WTC11 (cell line): Measurements from ENCODE around the gene RXRA. TPM values are rescaled to one million over a fixed set of nuclear protein-coding genes. Genes with fewer than 3 reads are reported as not detected.

Experiments
- ATAC-seq: fragments of 200-7000 bp; cut with Tn5 transposase; 2 replicates; pipeline ENCODE4 v1.10.0; 2021; ENCODE audit warnings: mild to moderate bottlenecking, moderate library complexity
- CTCF ChIA-PET: fragments of 300-600 bp; sonication (Branson Sonifier 250); formaldehyde crosslinking; loops from one replicate; lab custom pipeline; 2021; ENCODE audit warnings: antibody characterized with exemption; lab: Charles Lee
- POLR2A ChIA-PET: fragments of 350-600 bp; sonication (Branson Sonifier 250); formaldehyde crosslinking; loops from one replicate; lab custom pipeline; 2021; ENCODE audit warnings: antibody characterized with exemption; lab: Charles Lee
- DNase-seq: peaks from one replicate; pipeline ENCODE4 v3.0.0; 2021; ENCODE audit warnings: low spot score
- H3K27ac Mint-ChIP-seq: 2 replicates; pipeline ENCODE4 v1.8.0; 2021; ENCODE audit warnings: mixed read lengths
- H3K27me3 Mint-ChIP-seq: 2 replicates; pipeline ENCODE4 v1.8.0; 2021; ENCODE audit warnings: low read depth, mild to moderate bottlenecking, moderate library complexity, mixed read lengths
- H3K36me3 Mint-ChIP-seq: 2 replicates; pipeline ENCODE4 v1.8.0; 2021; ENCODE audit warnings: mixed read lengths
- H3K4me1 Mint-ChIP-seq: 2 replicates; pipeline ENCODE4 v1.8.0; 2022; ENCODE audit warnings: mixed read lengths
- H3K4me3 Mint-ChIP-seq: 2 replicates; pipeline ENCODE4 v1.8.0; 2021; ENCODE audit warnings: mild to moderate bottlenecking, moderate library complexity, mixed read lengths
- H3K9me3 Mint-ChIP-seq: 2 replicates; pipeline ENCODE4 v1.8.0; 2021; ENCODE audit warnings: mixed read lengths
- E2F4 ChIP-seq: sonication (generic); formaldehyde crosslinking; IDR thresholded peaks from 2 replicates; pipeline ENCODE4 v1.8.1; 2022; ENCODE audit warnings: low read depth, mild to moderate bottlenecking, moderate library complexity, missing genetic modification reagents, borderline replicate concordance
- FOXP4 ChIP-seq: sonication (generic); formaldehyde crosslinking; IDR thresholded peaks from 2 replicates; pipeline ENCODE4 v1.8.0; 2022; ENCODE audit warnings: mild to moderate bottlenecking, missing genetic modification reagents
- GRHL2 ChIP-seq: fragments of 250-450 bp; sonication (Bioruptor Pico); IDR thresholded peaks from 2 replicates; pipeline ENCODE4 v1.8.0; 2022; ENCODE audit warnings: mild to moderate bottlenecking, moderate library complexity; ENCODE audit not compliant: insufficient replicate concordance, severe bottlenecking
- IRF2 ChIP-seq: sonication (generic); formaldehyde crosslinking; IDR thresholded peaks from 2 replicates; pipeline ENCODE4 v1.8.0; 2022; ENCODE audit warnings: low read depth, missing genetic modification reagents, borderline replicate concordance
- JUN ChIP-seq: sonication (generic); formaldehyde crosslinking; IDR thresholded peaks from 2 replicates; pipeline ENCODE4 v1.8.0; 2023; ENCODE audit warnings: mild to moderate bottlenecking, missing genetic modification reagents
- MYBL2 ChIP-seq: sonication (generic); formaldehyde crosslinking; IDR thresholded peaks from 2 replicates; pipeline ENCODE4 v1.8.1; 2023; ENCODE audit warnings: mild to moderate bottlenecking, moderate library complexity, missing genetic modification reagents
- PREB ChIP-seq: sonication (generic); formaldehyde crosslinking; IDR thresholded peaks from 2 replicates; pipeline ENCODE4 v1.8.1; 2022; ENCODE audit warnings: mild to moderate bottlenecking, missing genetic modification reagents, moderate library complexity, borderline replicate concordance
- RORB ChIP-seq: fragments of 250-450 bp; sonication (Bioruptor Pico); IDR thresholded peaks from 2 replicates; pipeline ENCODE4 v1.9.0; 2021; ENCODE audit warnings: mild to moderate bottlenecking
- STAT6 ChIP-seq: sonication (generic); formaldehyde crosslinking; conservative IDR thresholded peaks from 2 replicates; pipeline ENCODE4 v1.8.1; 2023; ENCODE audit warnings: mild to moderate bottlenecking, low read depth, missing genetic modification reagents, moderate library complexity
- ZBTB21 ChIP-seq: sonication (generic); formaldehyde crosslinking; IDR thresholded peaks from 2 replicates; pipeline ENCODE4 v1.8.1; 2023; ENCODE audit warnings: mild to moderate bottlenecking, missing genetic modification reagents, borderline replicate concordance
- ZNF232 ChIP-seq: sonication (generic); formaldehyde crosslinking; IDR thresholded peaks from 2 replicates; pipeline ENCODE4 v1.8.0; 2022; ENCODE audit warnings: mild to moderate bottlenecking, missing genetic modification reagents
- ZNF263 ChIP-seq: sonication (generic); formaldehyde crosslinking; IDR thresholded peaks from 2 replicates; pipeline ENCODE4 v1.8.1; 2022; ENCODE audit warnings: low read depth, mild to moderate bottlenecking, moderate library complexity, missing genetic modification reagents
- ZNF396 ChIP-seq: fragments of 250-450 bp; sonication (Bioruptor Pico); IDR thresholded peaks from 2 replicates; pipeline ENCODE4 v1.8.0; 2021; ENCODE audit warnings: mild to moderate bottlenecking, moderate library complexity, borderline replicate concordance
- total RNA-seq: library from RNA; stranded (reverse); gene quantifications from 3 replicates; pipeline ENCODE4 v1.2.3, GENCODE V29; 2021
- TF ChIP-seq, protein P1 (sequence below): fragments of 200-600 bp; IDR thresholded peaks from 2 replicates; pipeline ENCODE4 v1.8.0; 2022; ENCODE audit warnings: antibody characterized with exemption
- TF ChIP-seq, protein P2 (sequence below): sonication (generic); formaldehyde crosslinking; IDR thresholded peaks from 2 replicates; pipeline ENCODE4 v1.8.0; 2022; ENCODE audit warnings: mild to moderate bottlenecking, missing genetic modification reagents
- TF ChIP-seq, protein P3 (sequence below): sonication (generic); formaldehyde crosslinking; IDR thresholded peaks from 2 replicates; pipeline ENCODE4 v1.8.1; 2022; ENCODE audit warnings: low read depth, missing genetic modification reagents, borderline replicate concordance
- TF ChIP-seq, protein P4 (sequence below): sonication (generic); formaldehyde crosslinking; IDR thresholded peaks from 2 replicates; pipeline ENCODE4 v1.8.0; 2023; ENCODE audit warnings: mild to moderate bottlenecking, missing genetic modification reagents

RXRA gene
- total RNA-seq, 1 experiment from 2014 or later = 27.5 TPM

GRCh38 chr9:134449180-134449916 is 123.1 kb downstream of the RXRA start:
- peaks cover 22% of the 10 kb centered on the region for H3K9me3 Mint-ChIP-seq
- H3K27me3 Mint-ChIP-seq = peaks cover 3% of the 10 kb centered on the region; the same call in 1 of the 2 replicates
- no peak overlapping the region for H3K4me3 Mint-ChIP-seq
- DNase-seq (peak; percentile 91), ATAC-seq (peak; percentile 99)
- ChIA-PET POLR2A (interaction anchor here (0.8 kb wide), 1 partner anchor 10 kb away, joined by 3 read pairs; no protein-coding TSS in a partner anchor), CTCF (interaction anchor here (0.5 to 2.2 kb wide), 45 partner anchors 9 to 1127 kb away, joined by 3 to 30 read pairs (median 4); partner anchors contain the start of genes COL5A1 and RNU6ATAC)
- H3K4me1 Mint-ChIP-seq = no peaks in the 10 kb centered on the region
- H3K36me3 Mint-ChIP-seq = peaks cover 10% of the 10 kb centered on the region
- H3K27ac Mint-ChIP-seq = no peak overlapping the region
- TF ChIP-seq PREB (no peak), ZBTB21 (CRISPR knock-in tag) (no peak), GRHL2 (CRISPR knock-in tag) (no peak), JUN (CRISPR knock-in tag) (no peak), STAT6 (CRISPR knock-in tag) (no peak), ZNF232 (CRISPR knock-in tag) (no peak), RORB (no peak)
- TF ChIP-seq, protein P1, sequence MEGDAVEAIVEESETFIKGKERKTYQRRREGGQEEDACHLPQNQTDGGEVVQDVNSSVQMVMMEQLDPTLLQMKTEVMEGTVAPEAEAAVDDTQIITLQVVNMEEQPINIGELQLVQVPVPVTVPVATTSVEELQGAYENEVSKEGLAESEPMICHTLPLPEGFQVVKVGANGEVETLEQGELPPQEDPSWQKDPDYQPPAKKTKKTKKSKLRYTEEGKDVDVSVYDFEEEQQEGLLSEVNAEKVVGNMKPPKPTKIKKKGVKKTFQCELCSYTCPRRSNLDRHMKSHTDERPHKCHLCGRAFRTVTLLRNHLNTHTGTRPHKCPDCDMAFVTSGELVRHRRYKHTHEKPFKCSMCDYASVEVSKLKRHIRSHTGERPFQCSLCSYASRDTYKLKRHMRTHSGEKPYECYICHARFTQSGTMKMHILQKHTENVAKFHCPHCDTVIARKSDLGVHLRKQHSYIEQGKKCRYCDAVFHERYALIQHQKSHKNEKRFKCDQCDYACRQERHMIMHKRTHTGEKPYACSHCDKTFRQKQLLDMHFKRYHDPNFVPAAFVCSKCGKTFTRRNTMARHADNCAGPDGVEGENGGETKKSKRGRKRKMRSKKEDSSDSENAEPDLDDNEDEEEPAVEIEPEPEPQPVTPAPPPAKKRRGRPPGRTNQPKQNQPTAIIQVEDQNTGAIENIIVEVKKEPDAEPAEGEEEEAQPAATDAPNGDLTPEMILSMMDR = peak; percentile 58

- DNase-seq (no peak), ATAC-seq (no peak)
- ChIA-PET POLR2A (no interaction called here), CTCF (no interaction called here)
- Mint-ChIP-seq H3K4me1 (no peaks in the 10 kb centered on the region), H3K27me3 (peaks cover 3% of the 10 kb centered on the region; the same call in 1 of the 2 replicates), H3K27ac (no peak overlapping the region), H3K36me3 (peaks cover 10% of the 10 kb centered on the region), H3K9me3 (peaks cover 15% of the 10 kb centered on the region), H3K4me3 (no peak overlapping the region)
- TF ChIP-seq, protein P2, sequence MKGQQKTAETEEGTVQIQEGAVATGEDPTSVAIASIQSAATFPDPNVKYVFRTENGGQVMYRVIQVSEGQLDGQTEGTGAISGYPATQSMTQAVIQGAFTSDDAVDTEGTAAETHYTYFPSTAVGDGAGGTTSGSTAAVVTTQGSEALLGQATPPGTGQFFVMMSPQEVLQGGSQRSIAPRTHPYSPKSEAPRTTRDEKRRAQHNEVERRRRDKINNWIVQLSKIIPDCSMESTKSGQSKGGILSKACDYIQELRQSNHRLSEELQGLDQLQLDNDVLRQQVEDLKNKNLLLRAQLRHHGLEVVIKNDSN = no peak
- TF ChIP-seq, protein P3, sequence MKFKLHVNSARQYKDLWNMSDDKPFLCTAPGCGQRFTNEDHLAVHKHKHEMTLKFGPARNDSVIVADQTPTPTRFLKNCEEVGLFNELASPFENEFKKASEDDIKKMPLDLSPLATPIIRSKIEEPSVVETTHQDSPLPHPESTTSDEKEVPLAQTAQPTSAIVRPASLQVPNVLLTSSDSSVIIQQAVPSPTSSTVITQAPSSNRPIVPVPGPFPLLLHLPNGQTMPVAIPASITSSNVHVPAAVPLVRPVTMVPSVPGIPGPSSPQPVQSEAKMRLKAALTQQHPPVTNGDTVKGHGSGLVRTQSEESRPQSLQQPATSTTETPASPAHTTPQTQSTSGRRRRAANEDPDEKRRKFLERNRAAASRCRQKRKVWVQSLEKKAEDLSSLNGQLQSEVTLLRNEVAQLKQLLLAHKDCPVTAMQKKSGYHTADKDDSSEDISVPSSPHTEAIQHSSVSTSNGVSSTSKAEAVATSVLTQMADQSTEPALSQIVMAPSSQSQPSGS (CRISPR knock-in tag) = no peak
- no peak for TF ChIP-seq ZNF396 (CRISPR knock-in tag)
- no peak for TF ChIP-seq ZBTB21 (CRISPR knock-in tag)
- TF ChIP-seq FOXP4 (CRISPR knock-in tag) = no peak
- no peak for TF ChIP-seq ZNF263 (CRISPR knock-in tag)
- TF ChIP-seq MYBL2 = no peak
- TF ChIP-seq IRF2 (CRISPR knock-in tag) = no peak
- TF ChIP-seq E2F4 (CRISPR knock-in tag) = no peak
- TF ChIP-seq, protein P4, sequence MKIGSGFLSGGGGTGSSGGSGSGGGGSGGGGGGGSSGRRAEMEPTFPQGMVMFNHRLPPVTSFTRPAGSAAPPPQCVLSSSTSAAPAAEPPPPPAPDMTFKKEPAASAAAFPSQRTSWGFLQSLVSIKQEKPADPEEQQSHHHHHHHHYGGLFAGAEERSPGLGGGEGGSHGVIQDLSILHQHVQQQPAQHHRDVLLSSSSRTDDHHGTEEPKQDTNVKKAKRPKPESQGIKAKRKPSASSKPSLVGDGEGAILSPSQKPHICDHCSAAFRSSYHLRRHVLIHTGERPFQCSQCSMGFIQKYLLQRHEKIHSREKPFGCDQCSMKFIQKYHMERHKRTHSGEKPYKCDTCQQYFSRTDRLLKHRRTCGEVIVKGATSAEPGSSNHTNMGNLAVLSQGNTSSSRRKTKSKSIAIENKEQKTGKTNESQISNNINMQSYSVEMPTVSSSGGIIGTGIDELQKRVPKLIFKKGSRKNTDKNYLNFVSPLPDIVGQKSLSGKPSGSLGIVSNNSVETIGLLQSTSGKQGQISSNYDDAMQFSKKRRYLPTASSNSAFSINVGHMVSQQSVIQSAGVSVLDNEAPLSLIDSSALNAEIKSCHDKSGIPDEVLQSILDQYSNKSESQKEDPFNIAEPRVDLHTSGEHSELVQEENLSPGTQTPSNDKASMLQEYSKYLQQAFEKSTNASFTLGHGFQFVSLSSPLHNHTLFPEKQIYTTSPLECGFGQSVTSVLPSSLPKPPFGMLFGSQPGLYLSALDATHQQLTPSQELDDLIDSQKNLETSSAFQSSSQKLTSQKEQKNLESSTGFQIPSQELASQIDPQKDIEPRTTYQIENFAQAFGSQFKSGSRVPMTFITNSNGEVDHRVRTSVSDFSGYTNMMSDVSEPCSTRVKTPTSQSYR (CRISPR knock-in tag) = no peak
Observed at GRCh38 chr9:134451700-134452458, 125.6 kb downstream of the RXRA start.
